Measurements from ENCODE around the gene THPO.

GRCh38 chr3:184325715-184326369 lies 52.2 kb downstream of the THPO start:
- no peak for TF ChIP-seq CTCF (IDR thresholded peaks at IDR 0.05)
- TF ChIP-seq EP300 (IDR thresholded peaks at IDR 0.05): no peak
- no peak for TF ChIP-seq POLR2AphosphoS5 (IDR thresholded peaks at IDR 0.05)
- TF ChIP-seq POLR2A (IDR thresholded peaks at IDR 0.05): no peak

Data from upper lobe of left lung (tissue), 4 donors.